ENCODE data around the gene C1orf159.

The C1orf159 gene

DNA sequence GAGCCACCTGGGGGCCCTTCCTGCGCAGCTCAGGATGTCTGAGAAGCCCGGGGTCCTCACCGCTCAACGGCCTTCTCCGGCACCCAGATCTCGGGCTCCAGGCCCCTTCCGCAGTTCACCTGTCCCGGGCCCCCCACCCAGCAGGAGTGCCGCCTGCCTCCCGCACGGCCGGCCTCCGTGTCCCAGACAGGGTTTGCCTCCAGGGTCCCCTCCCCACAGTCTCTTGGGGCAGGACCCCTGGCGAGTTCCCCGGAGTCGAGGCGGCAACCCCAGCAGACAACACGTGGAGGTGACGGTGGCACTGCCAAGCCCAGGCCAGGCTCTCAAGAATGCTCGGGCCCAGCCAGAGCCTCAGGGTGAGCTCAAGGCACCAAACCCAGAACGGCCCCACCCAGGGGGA is 35.4 kb upstream of the C1orf159 start:
- no peak for TF ChIP-seq POLR2AphosphoS5 (IDR thresholded peaks at IDR 0.05; ENCODE audit: low read depth)
- TF ChIP-seq, protein P1, sequence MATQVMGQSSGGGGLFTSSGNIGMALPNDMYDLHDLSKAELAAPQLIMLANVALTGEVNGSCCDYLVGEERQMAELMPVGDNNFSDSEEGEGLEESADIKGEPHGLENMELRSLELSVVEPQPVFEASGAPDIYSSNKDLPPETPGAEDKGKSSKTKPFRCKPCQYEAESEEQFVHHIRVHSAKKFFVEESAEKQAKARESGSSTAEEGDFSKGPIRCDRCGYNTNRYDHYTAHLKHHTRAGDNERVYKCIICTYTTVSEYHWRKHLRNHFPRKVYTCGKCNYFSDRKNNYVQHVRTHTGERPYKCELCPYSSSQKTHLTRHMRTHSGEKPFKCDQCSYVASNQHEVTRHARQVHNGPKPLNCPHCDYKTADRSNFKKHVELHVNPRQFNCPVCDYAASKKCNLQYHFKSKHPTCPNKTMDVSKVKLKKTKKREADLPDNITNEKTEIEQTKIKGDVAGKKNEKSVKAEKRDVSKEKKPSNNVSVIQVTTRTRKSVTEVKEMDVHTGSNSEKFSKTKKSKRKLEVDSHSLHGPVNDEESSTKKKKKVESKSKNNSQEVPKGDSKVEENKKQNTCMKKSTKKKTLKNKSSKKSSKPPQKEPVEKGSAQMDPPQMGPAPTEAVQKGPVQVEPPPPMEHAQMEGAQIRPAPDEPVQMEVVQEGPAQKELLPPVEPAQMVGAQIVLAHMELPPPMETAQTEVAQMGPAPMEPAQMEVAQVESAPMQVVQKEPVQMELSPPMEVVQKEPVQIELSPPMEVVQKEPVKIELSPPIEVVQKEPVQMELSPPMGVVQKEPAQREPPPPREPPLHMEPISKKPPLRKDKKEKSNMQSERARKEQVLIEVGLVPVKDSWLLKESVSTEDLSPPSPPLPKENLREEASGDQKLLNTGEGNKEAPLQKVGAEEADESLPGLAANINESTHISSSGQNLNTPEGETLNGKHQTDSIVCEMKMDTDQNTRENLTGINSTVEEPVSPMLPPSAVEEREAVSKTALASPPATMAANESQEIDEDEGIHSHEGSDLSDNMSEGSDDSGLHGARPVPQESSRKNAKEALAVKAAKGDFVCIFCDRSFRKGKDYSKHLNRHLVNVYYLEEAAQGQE (IDR thresholded peaks at IDR 0.05; ENCODE audit: insufficient replicate concordance, low read depth), result no peak
- no peak overlapping the region for H3K4me3 ChIP-seq (replicated peaks; ENCODE audit: insufficient read depth, low read length)
- no peaks in the 10 kb centered on the region for H3K27me3 ChIP-seq (ENCODE audit: insufficient read depth, poor library complexity, severe bottlenecking)
- no peak for DNase-seq (ENCODE audit: low read depth in 1 of 2, low spot score in 1 of 2)
- no peak overlapping the region for H3K27ac ChIP-seq (replicated peaks)

DNA sequence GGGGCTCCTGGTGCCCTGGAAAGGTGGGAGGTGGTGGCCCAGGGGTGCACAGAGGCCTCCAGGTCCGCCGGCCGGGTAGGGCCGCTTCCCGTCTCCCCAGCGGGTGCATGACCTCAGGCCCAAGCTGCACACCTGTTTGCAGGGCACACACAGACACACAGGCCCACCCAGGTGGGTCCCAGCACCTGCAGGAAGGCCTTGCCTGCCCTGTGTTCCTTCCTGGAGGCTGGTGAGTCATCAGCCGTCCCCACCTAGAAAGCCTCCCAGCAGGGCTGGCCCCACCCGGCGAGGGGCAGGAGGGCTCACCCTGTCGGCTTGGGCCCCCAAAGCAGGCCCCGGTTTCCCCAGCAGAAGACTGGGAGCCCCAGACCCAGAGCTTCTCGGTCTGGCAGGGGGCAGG is 34.2 kb upstream of the C1orf159 start:
- no peak overlapping the region for H3K4me3 ChIP-seq (replicated peaks; ENCODE audit: insufficient read depth, low read length)
- no peaks in the 10 kb centered on the region for H3K27me3 ChIP-seq (ENCODE audit: insufficient read depth, poor library complexity, severe bottlenecking)
- TF ChIP-seq GABPA (IDR thresholded peaks at IDR 0.05; ENCODE audit: low read depth) (no peak), POLR2AphosphoS5 (IDR thresholded peaks at IDR 0.05; ENCODE audit: low read depth) (no peak), SPI1 (IDR thresholded peaks at IDR 0.05; ENCODE audit: borderline replicate concordance, low read depth) (no peak)
- TF ChIP-seq, protein P2, sequence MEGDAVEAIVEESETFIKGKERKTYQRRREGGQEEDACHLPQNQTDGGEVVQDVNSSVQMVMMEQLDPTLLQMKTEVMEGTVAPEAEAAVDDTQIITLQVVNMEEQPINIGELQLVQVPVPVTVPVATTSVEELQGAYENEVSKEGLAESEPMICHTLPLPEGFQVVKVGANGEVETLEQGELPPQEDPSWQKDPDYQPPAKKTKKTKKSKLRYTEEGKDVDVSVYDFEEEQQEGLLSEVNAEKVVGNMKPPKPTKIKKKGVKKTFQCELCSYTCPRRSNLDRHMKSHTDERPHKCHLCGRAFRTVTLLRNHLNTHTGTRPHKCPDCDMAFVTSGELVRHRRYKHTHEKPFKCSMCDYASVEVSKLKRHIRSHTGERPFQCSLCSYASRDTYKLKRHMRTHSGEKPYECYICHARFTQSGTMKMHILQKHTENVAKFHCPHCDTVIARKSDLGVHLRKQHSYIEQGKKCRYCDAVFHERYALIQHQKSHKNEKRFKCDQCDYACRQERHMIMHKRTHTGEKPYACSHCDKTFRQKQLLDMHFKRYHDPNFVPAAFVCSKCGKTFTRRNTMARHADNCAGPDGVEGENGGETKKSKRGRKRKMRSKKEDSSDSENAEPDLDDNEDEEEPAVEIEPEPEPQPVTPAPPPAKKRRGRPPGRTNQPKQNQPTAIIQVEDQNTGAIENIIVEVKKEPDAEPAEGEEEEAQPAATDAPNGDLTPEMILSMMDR (IDR thresholded peaks at IDR 0.05; ENCODE audit: insufficient read depth, low read length), result no peak
- TF ChIP-seq, protein P1 (IDR thresholded peaks at IDR 0.05; ENCODE audit: insufficient replicate concordance, low read depth), result no peak
- no peak for DNase-seq (ENCODE audit: low read depth in 1 of 2, low spot score in 1 of 2)
- no peak overlapping the region for H3K27ac ChIP-seq (replicated peaks)

DNA sequence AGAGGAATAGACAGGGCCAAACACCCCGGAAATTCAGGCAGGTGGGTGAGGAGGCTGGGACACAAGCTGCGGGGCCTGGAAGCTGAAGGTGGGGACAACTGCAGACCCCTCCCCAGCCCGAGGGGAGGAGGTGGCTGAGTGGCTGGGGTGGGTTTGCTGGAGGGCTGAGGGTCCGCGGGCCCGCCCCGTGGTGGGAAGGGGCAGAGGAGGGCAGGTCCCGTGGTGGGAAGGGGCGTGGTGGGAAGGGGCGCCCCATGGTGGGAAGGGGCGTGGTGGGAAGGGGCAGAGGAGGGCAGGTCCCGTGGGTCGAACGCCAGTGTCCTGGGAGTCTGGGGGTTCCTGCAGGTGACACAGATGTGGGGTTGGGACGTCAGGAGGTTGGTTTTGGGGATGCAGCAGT is 33.5 kb upstream of the C1orf159 start:
- H3K27ac ChIP-seq (replicated peaks), result no peak overlapping the region
- TF ChIP-seq, protein P2 (IDR thresholded peaks at IDR 0.05; ENCODE audit: insufficient read depth, low read length), result no peak
- no peak for TF ChIP-seq SPI1 (IDR thresholded peaks at IDR 0.05; ENCODE audit: borderline replicate concordance, low read depth)
- TF ChIP-seq GABPA (IDR thresholded peaks at IDR 0.05; ENCODE audit: low read depth), result no peak
- TF ChIP-seq POLR2AphosphoS5 (IDR thresholded peaks at IDR 0.05; ENCODE audit: low read depth), result no peak
- TF ChIP-seq, protein P1 (IDR thresholded peaks at IDR 0.05; ENCODE audit: insufficient replicate concordance, low read depth), result no peak
- DNase-seq (ENCODE audit: low read depth in 1 of 2, low spot score in 1 of 2), result no peak
- no peaks in the 10 kb centered on the region for H3K27me3 ChIP-seq (ENCODE audit: insufficient read depth, poor library complexity, severe bottlenecking)
- H3K4me3 ChIP-seq (replicated peaks; ENCODE audit: insufficient read depth, low read length), result no peak overlapping the region

GRCh38 chr1:1148569-1148968 is 32.7 kb upstream of the C1orf159 start:
- Histone ChIP-seq H3K27ac (replicated peaks) (no peak overlapping the region), H3K4me3 (replicated peaks; ENCODE audit: insufficient read depth, low read length) (no peak overlapping the region), H3K27me3 (ENCODE audit: insufficient read depth, poor library complexity, severe bottlenecking) (no peaks in the 10 kb centered on the region)
- TF ChIP-seq SPI1 (IDR thresholded peaks at IDR 0.05; ENCODE audit: borderline replicate concordance, low read depth) (no peak), POLR2AphosphoS5 (IDR thresholded peaks at IDR 0.05; ENCODE audit: low read depth) (no peak), GABPA (IDR thresholded peaks at IDR 0.05; ENCODE audit: low read depth) (no peak)
- TF ChIP-seq, protein P2 (IDR thresholded peaks at IDR 0.05; ENCODE audit: insufficient read depth, low read length), result no peak
- TF ChIP-seq, protein P1 (IDR thresholded peaks at IDR 0.05; ENCODE audit: insufficient replicate concordance, low read depth), result no peak
- DNase-seq (ENCODE audit: low read depth in 1 of 2, low spot score in 1 of 2), result no peak
